SK-N-DZ (cell line): ENCODE data around the gene SVEP1.
"Not testable (repeated sequence)": the region's sequence is repeated elsewhere in the genome, so short reads cannot be mapped to it uniquely, and the experiment has no call there.

Source experiments
- DNase-seq: peaks from one replicate; pipeline ENCODE4 v3.0.0-alpha.2; 2015; ENCODE audit warnings: low spot score

Gene SVEP1

GRCh38 chr9:110579862-110580219 lies 300 bp upstream of the SVEP1 start:
- DNase-seq: peak; percentile 78

- DNase-seq: no peak
Measured at GRCh38 chr9:110578575-110579033, 937 bp downstream of the SVEP1 start.

GRCh38 chr9:110575945-110576344 lies 3.6 kb downstream of the SVEP1 start:
- DNase-seq: no peak

GRCh38 chr9:110575169-110575568 lies 4.4 kb downstream of the SVEP1 start:
- DNase-seq: no peak

- no peak for DNase-seq
Measured at GRCh38 chr9:110573305-110573704, 6.2 kb downstream of the SVEP1 start.

- no peak for DNase-seq
Measured at GRCh38 chr9:110571801-110572483, 7.6 kb downstream of the SVEP1 start.

GRCh38 chr9:110566156-110566555 lies 13.4 kb downstream of the SVEP1 start:
- DNase-seq: no peak

- no peak for DNase-seq
Measured at GRCh38 chr9:110561826-110562225, 17.7 kb downstream of the SVEP1 start.

GRCh38 chr9:110559869-110560268 lies 19.7 kb downstream of the SVEP1 start:
- DNase-seq: no peak

GRCh38 chr9:110555551-110556331 lies 23.8 kb downstream of the SVEP1 start:
- no peak for DNase-seq

GRCh38 chr9:110546411-110546871 lies 33.1 kb downstream of the SVEP1 start:
- DNase-seq: no peak

- no peak for DNase-seq
Measured at GRCh38 chr9:110545705-110546104, 33.8 kb downstream of the SVEP1 start.

GRCh38 chr9:110543631-110544051 lies 35.9 kb downstream of the SVEP1 start:
- no peak for DNase-seq

- DNase-seq: no peak
Measured at GRCh38 chr9:110541950-110542349, 37.6 kb downstream of the SVEP1 start.

- no peak for DNase-seq
Measured at GRCh38 chr9:110538647-110539041, 40.9 kb downstream of the SVEP1 start.

GRCh38 chr9:110537841-110538646 lies 41.5 kb downstream of the SVEP1 start:
- DNase-seq: no peak

GRCh38 chr9:110536822-110537221 lies 42.7 kb downstream of the SVEP1 start:
- no peak for DNase-seq

- DNase-seq: not testable (repeated sequence)
Measured at GRCh38 chr9:110534162-110534561, 45.4 kb downstream of the SVEP1 start.

GRCh38 chr9:110532908-110533665 lies 46.5 kb downstream of the SVEP1 start:
- no peak for DNase-seq

GRCh38 chr9:110531776-110532175 lies 47.8 kb downstream of the SVEP1 start:
- DNase-seq: no peak

GRCh38 chr9:110531241-110531640 lies 48.3 kb downstream of the SVEP1 start:
- DNase-seq: not testable (repeated sequence)
